ENCODE results near the gene DNAH1.

The DNAH1 gene

GRCh38 chr3:52297242-52298148 lies 18.6 kb upstream of the DNAH1 start:
- DNase-seq (ENCODE audit: low read depth): no peak
- no peak for TF ChIP-seq CTCF (IDR thresholded peaks at IDR 0.05; ENCODE audit: insufficient read depth, low read depth, low read length, missing control alignments)
- H3K4me3 ChIP-seq (ENCODE audit: low read length): no peak overlapping the region

- TF ChIP-seq CTCF (IDR thresholded peaks at IDR 0.05; ENCODE audit: insufficient read depth, low read depth, low read length, missing control alignments): no peak
- no peak overlapping the region for H3K4me3 ChIP-seq (ENCODE audit: low read length)
- no peak for DNase-seq (ENCODE audit: low read depth)
Observed at GRCh38 chr3:52298149-52299098, 17.7 kb upstream of the DNAH1 start.

GRCh38 chr3:52299247-52299878 lies 16.8 kb upstream of the DNAH1 start:
- no peak overlapping the region for H3K4me3 ChIP-seq (ENCODE audit: low read length)
- TF ChIP-seq CTCF (IDR thresholded peaks at IDR 0.05; ENCODE audit: insufficient read depth, low read depth, low read length, missing control alignments): no peak
- DNase-seq (ENCODE audit: low read depth): no peak

DNA sequence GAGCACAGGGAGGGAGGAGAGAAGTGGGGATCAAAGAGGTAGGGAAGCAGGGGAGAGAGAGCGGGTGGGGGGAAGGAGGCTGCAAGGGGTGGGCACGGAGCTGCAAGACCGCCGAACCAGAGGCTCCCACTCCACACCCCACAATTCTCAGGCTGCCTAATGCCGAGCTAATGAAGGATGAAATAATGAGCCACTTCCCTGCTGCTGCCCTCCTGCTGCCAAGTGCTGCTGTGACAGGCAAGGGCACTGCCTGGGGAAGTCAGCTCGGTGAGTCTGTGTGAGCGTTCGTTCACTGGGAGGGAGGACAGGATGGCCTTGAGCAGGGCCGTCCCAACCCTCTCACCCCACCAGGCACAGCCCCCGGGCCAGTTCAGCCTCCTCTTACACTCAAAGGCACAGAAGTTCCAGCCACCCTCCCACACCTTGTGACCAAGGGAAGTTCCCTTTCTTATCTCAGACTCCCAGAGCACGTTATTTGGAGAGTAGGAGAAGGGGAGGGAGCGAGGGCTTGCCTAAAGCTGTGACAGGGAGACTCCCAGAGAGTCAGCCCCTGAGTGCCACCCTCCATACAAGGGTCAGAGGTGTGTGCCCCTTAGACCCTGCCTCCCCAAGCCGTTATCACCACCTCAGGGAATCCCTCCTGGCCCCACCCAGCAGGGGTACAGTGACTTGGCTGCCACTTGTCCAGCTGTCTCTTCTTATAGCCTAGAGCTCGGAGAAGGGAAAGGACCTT lies 16.1 kb upstream of the DNAH1 start:
- H3K4me3 ChIP-seq (ENCODE audit: low read length): no peak overlapping the region
- TF ChIP-seq CTCF (IDR thresholded peaks at IDR 0.05; ENCODE audit: insufficient read depth, low read depth, low read length, missing control alignments): peak; percentile 50
- DNase-seq (ENCODE audit: low read depth): peak; percentile 39

DNA sequence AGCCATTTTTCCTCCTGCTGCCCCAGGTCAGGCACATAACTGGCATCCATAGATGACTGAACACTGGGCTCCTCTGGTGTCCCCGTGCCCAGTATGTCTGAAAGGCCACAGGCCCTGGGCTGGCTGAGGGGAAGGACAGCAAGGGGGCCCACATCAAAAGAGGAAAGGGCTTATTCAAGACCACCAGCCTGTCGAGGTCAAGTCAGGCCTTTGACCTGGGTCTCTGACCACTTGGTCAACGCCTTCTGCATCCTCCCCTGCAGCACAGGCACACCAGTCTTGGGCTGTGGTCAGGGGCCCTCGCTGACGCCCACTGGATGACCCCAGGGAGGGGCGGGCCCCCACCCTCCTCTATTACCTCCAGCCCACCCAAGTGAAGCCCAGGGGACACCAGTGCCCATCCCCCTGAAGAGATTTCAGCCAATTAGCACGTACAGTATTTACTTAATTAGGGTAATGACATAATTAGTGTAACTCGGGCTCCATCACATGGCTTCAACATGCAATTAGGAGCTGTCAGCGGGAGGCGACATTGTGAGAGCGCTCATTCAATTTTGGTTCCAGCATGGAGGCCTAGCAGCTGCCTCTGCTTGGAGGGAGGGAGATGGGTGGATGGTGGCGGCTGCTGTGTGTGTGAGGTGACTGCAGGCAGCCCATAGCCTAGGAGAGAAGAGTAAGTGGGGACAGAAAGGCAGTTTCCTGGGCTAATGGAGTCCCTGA lies 13.5 kb upstream of the DNAH1 start:
- H3K4me3 ChIP-seq (ENCODE audit: low read length): no peak overlapping the region
- no peak for TF ChIP-seq CTCF (IDR thresholded peaks at IDR 0.05; ENCODE audit: insufficient read depth, low read depth, low read length, missing control alignments)
- DNase-seq (ENCODE audit: low read depth): no peak
